SK-N-SH (cell line): ENCODE data around the gene EMCN. TPM values are rescaled to one million over a fixed set of nuclear protein-coding genes. Genes with fewer than 3 reads are reported as not detected.
A peak's percentile ranks its signal among the peaks of the same experiment; 100 is the strongest.

Source experiments
- CTCF ChIA-PET: fragments of 300-600, 350-600 bp; formaldehyde crosslinking; extraction: SDS; loops from one replicate; lab custom pipeline; 2021; lab: Yijun Ruan, JAX
- POLR2A ChIA-PET: fragments of 350-600 bp; sonication (Branson Sonifier 250); formaldehyde crosslinking; extraction: SDS; loops from one replicate; lab custom pipeline; 2020; ENCODE audit warnings: antibody characterized with exemption, inconsistent platforms; lab: Yijun Ruan, JAX
- DNase-seq: peaks from one replicate; pipeline ENCODE4 v3.0.0; 2012
- H2AFZ ChIP-seq: fragments of 200-600 bp; sonication (generic); 2 replicates; pipeline ENCODE4 v1.8.1; 2016; ENCODE audit warnings: antibody characterized with exemption, mild to moderate bottlenecking, low read depth
- H3F3A ChIP-seq: fragments of 200-600 bp; sonication (generic); replicated peaks from 2 replicates; pipeline ENCODE3; 2016; ENCODE audit warnings: antibody characterized with exemption, mild to moderate bottlenecking; ENCODE audit not compliant: insufficient read depth
- H3K27ac ChIP-seq, 2 experiments: fragments of 200-500 bp in 1 of 2; fragments of 200-600 bp in 1 of 2; sonication (Bioruptor generic) in 1 of 2; sonication (generic), shearing (Covaris generic) in 1 of 2; 2 replicates each; pipeline versions ENCODE4 v1.5.1 to v1.6.1; 2014 to 2016; ENCODE audit warnings: low read depth in 2 of 2, inconsistent platforms in 1 of 2, low read length in 1 of 2, mild to moderate bottlenecking in 1 of 2, mixed read lengths in 1 of 2
- H3K27me3 ChIP-seq: fragments of 200-600 bp; sonication (generic), shearing (Covaris generic); 2 replicates; pipeline ENCODE4 v1.6.1; 2016; ENCODE audit warnings: mixed run types; ENCODE audit not compliant: insufficient read depth
- H3K36me3 ChIP-seq, 2 experiments: fragments of 200-500 bp in 1 of 2; fragments of 200-600 bp in 1 of 2; sonication (Bioruptor generic) in 1 of 2; sonication (generic) in 1 of 2; replicated peaks in 1 of 2; 2 replicates each; pipeline versions ENCODE3 to v1.5.1; 2014 to 2016; ENCODE audit warnings: low read length in 1 of 2, mild to moderate bottlenecking in 1 of 2; ENCODE audit not compliant: insufficient read depth in 2 of 2, control insufficient read depth in 1 of 2
- H3K4me1 ChIP-seq, 2 experiments: fragments of 200-500 bp in 1 of 2; fragments of 200-600 bp in 1 of 2; sonication (Bioruptor generic) in 1 of 2; sonication (generic), shearing (Covaris generic) in 1 of 2; 2 replicates each; pipeline versions ENCODE4 v1.5.1 to v1.6.1; 2014 to 2016; ENCODE audit warnings: low read depth in 1 of 2, low read length in 1 of 2, mixed run types in 1 of 2; ENCODE audit not compliant: insufficient read depth in 2 of 2, control insufficient read depth in 1 of 2
- H3K4me2 ChIP-seq: fragments of 200-600 bp; sonication (generic), shearing (Covaris generic); 2 replicates; pipeline ENCODE4 v1.6.1; 2017; ENCODE audit warnings: mixed run types
- H3K4me3 ChIP-seq, 2 experiments: fragments of 200-500 bp in 1 of 2; fragments of 200-600 bp in 1 of 2; sonication (Bioruptor generic) in 1 of 2; sonication (generic), shearing (Covaris generic) in 1 of 2; 2 replicates each; pipeline versions ENCODE4 v1.5.1 to v1.8.1; 2014 to 2016; ENCODE audit warnings: low read depth in 2 of 2, inconsistent platforms in 1 of 2, low read length in 1 of 2, mild to moderate bottlenecking in 1 of 2, mixed read lengths in 1 of 2, moderate library complexity in 1 of 2
- H3K79me2 ChIP-seq: fragments of 200-600 bp; sonication (generic); 2 replicates; pipeline ENCODE4 v1.8.1; 2017; ENCODE audit warnings: mild to moderate bottlenecking; ENCODE audit not compliant: insufficient read depth
- H3K9ac ChIP-seq: fragments of 200-600 bp; sonication (generic); 2 replicates; pipeline ENCODE4 v1.6.1; 2017; ENCODE audit warnings: mixed run types
- H3K9me2 ChIP-seq: fragments of 200-600 bp; sonication (generic); 2 replicates; pipeline ENCODE4 v1.6.1; 2017; ENCODE audit warnings: mixed run types
- H3K9me3 ChIP-seq: fragments of 200-600 bp; sonication (generic); 2 replicates; pipeline ENCODE4 v1.6.1; 2017; ENCODE audit warnings: mixed run types, mild to moderate bottlenecking, moderate library complexity
- H4K20me1 ChIP-seq: fragments of 200-600 bp; sonication (generic); 2 replicates; pipeline ENCODE4 v1.6.1; 2017; ENCODE audit warnings: mild to moderate bottlenecking, mixed run types; ENCODE audit not compliant: insufficient read depth
- CHD2 ChIP-seq: fragments of 150-350 bp; IDR thresholded peaks from 2 replicates; pipeline ENCODE4 v1.6.1; 2018; ENCODE audit warnings: low read length; ENCODE audit not compliant: partially characterized antibody
- EZH2phosphoT487 ChIP-seq: fragments of 200-600 bp; sonication (generic); IDR thresholded peaks from 2 replicates; pipeline ENCODE4 v1.6.1; 2017; ENCODE audit warnings: low read depth, mixed run types, mild to moderate bottlenecking, antibody characterized with exemption, moderate library complexity, borderline replicate concordance
- FOSL2 ChIP-seq: IDR thresholded peaks from 2 replicates; pipeline ENCODE4 v1.4.0; 2012; ENCODE audit warnings: low read depth, mild to moderate bottlenecking, moderate library complexity, borderline replicate concordance
- FOXJ3 ChIP-seq: sonication (generic); formaldehyde crosslinking; IDR thresholded peaks from 2 replicates; pipeline ENCODE4 v1.5.1; 2020; ENCODE audit warnings: mild to moderate bottlenecking, missing genetic modification reagents
- FOXM1 ChIP-seq: IDR thresholded peaks from 2 replicates; pipeline ENCODE4 v1.4.0; 2012; ENCODE audit warnings: low read depth, mild to moderate bottlenecking
- GABPA ChIP-seq: IDR thresholded peaks from 2 replicates; pipeline ENCODE4 v1.4.0; 2012; ENCODE audit warnings: low read depth, mild to moderate bottlenecking
- IRF3 ChIP-seq: fragments of 150-350 bp; IDR thresholded peaks from 2 replicates; pipeline ENCODE4 v1.6.1; 2016; ENCODE audit warnings: mild to moderate bottlenecking, low read depth, low read length
- MXI1 ChIP-seq: IDR thresholded peaks from 2 replicates; pipeline ENCODE4 v1.6.1; 2012; ENCODE audit warnings: mild to moderate bottlenecking, low read depth, low read length, improper control_type of control experiment
- NFIC ChIP-seq: IDR thresholded peaks from 2 replicates; pipeline ENCODE4 v1.4.0; 2012; ENCODE audit warnings: borderline replicate concordance
- POLR2AphosphoS5 ChIP-seq: IDR thresholded peaks from 2 replicates; pipeline ENCODE4 v1.6.1; 2012; ENCODE audit warnings: low read depth, low read length
- RAD21 ChIP-seq: IDR thresholded peaks from 2 replicates; pipeline ENCODE4 v1.6.1; 2012; ENCODE audit warnings: mild to moderate bottlenecking, low read length
- RCOR1 ChIP-seq: fragments of 150-350 bp; IDR thresholded peaks from 2 replicates; pipeline ENCODE4 v1.6.1; 2017; ENCODE audit warnings: antibody characterized with exemption, low read length
- REST ChIP-seq: IDR thresholded peaks from 2 replicates; pipeline ENCODE4 v1.6.1; 2012; ENCODE audit warnings: mild to moderate bottlenecking, low read depth, low read length, moderate library complexity
- RFX5 ChIP-seq: IDR thresholded peaks from 2 replicates; pipeline ENCODE4 v1.6.1; 2012; ENCODE audit warnings: mild to moderate bottlenecking, improper control_type of control experiment, low read length
- SMC3 ChIP-seq: IDR thresholded peaks from 2 replicates; pipeline ENCODE4 v1.6.1; 2012; ENCODE audit warnings: low read depth, low read length, improper control_type of control experiment
- TEAD4 ChIP-seq: IDR thresholded peaks from 2 replicates; pipeline ENCODE4 v1.4.0; 2012; ENCODE audit warnings: mild to moderate bottlenecking, borderline replicate concordance; ENCODE audit not compliant: insufficient read depth
- ZBTB33 ChIP-seq: IDR thresholded peaks from 2 replicates; pipeline ENCODE4 v1.4.0; 2012; ENCODE audit warnings: low read depth, borderline replicate concordance
- WGBS: methylation state at CpG from one replicate; pipeline ENCODE4 v1.1.6; 2017; ENCODE audit warnings: low lambda C conversion rate; 5-methylcytosine and 5-hydroxymethylcytosine counted together
- polyA plus RNA-seq, 3 experiments: library from polyadenylated mRNA; depleted of rRNA; stranded (reverse); fragments of >200 nt; gene quantifications; 2 replicates each; pipeline ENCODE4 v1.2.3, GENCODE V29; 2012
- TF ChIP-seq, protein P1 (sequence below): fragments of 200-600 bp; sonication (generic); IDR thresholded peaks from 2 replicates; pipeline ENCODE4 v1.6.1; 2017; ENCODE audit warnings: antibody characterized with exemption, mild to moderate bottlenecking, moderate library complexity

The EMCN gene
- polyA plus RNA-seq, 1 of the 3 experiments (the other 2 are of a cell fraction), result 0.30 TPM

DNA sequence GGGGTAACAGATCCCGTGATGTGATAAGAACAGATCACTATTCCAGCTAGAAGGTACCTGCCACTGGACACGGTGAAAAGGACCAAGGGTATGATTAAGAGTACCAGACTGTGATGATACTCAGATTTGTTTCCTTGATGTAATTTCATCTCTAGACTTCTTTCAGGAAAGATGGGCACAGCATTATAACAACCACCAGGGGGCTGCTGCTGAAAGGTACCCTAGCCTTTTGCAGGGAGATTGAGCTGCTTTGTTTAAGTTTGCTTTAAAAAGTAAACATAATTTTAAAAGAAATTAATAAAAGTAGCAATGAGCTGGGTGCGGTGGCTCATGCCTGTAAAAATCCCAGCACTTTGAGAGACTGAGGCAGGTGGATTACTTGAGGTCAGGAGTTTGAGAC, 145.4 kb downstream of the EMCN start:
- H3K4me3 ChIP-seq, result no peak overlapping the region; a peak in 1 of 4 replicates
- H3K27me3 ChIP-seq, result no peaks in the 10 kb centered on the region
- H3F3A ChIP-seq, result no peaks in the 10 kb centered on the region
- no peaks in the 10 kb centered on the region for H3K36me3 ChIP-seq
- DNase-seq, result peak; percentile 3
- H3K4me2 ChIP-seq, result no peak overlapping the region
- no peaks in the 10 kb centered on the region; a peak in 1 of 4 replicates for H3K4me1 ChIP-seq
- 62% methylated on average over 3 of the region's 3 CpGs for WGBS
- H4K20me1 ChIP-seq, result no peaks in the 10 kb centered on the region
- no peaks in the 10 kb centered on the region for H3K9me3 ChIP-seq
- H3K79me2 ChIP-seq, result no peaks in the 10 kb centered on the region
- H2AFZ ChIP-seq, result peak overlapping the region; percentile 58; the same call in 1 of the 2 replicates
- ChIA-PET CTCF (interaction anchor here (0.6 to 1.9 kb wide), 4 partner anchors 8 to 1655 kb away, joined by 3 to 4 read pairs (median 3); no protein-coding TSS in a partner anchor), POLR2A (no interaction called here)
- TF ChIP-seq, protein P1, sequence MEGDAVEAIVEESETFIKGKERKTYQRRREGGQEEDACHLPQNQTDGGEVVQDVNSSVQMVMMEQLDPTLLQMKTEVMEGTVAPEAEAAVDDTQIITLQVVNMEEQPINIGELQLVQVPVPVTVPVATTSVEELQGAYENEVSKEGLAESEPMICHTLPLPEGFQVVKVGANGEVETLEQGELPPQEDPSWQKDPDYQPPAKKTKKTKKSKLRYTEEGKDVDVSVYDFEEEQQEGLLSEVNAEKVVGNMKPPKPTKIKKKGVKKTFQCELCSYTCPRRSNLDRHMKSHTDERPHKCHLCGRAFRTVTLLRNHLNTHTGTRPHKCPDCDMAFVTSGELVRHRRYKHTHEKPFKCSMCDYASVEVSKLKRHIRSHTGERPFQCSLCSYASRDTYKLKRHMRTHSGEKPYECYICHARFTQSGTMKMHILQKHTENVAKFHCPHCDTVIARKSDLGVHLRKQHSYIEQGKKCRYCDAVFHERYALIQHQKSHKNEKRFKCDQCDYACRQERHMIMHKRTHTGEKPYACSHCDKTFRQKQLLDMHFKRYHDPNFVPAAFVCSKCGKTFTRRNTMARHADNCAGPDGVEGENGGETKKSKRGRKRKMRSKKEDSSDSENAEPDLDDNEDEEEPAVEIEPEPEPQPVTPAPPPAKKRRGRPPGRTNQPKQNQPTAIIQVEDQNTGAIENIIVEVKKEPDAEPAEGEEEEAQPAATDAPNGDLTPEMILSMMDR, result peak; percentile 61
- TF ChIP-seq SMC3 (peak; percentile 27; the same call in 1 of the 2 replicates), FOXJ3 (no peak), RAD21 (peak; percentile 38; the same call in 1 of the 2 replicates)
- no peak overlapping the region for H3K27ac ChIP-seq
- H3K9ac ChIP-seq, result no peak overlapping the region
- no peaks in the 10 kb centered on the region for H3K9me2 ChIP-seq

GRCh38 chr4:100369871-100370270, 148.0 kb downstream of the EMCN start:
- Histone ChIP-seq H4K20me1 (no peaks in the 10 kb centered on the region), H3K36me3 (no peaks in the 10 kb centered on the region), H3K9me3 (no peaks in the 10 kb centered on the region), H3K79me2 (no peaks in the 10 kb centered on the region), H3K4me3 (no peak overlapping the region), H3K9me2 (no peaks in the 10 kb centered on the region), H3K4me1 (no peaks in the 10 kb centered on the region), H3K4me2 (no peak overlapping the region), H3K27ac (no peak overlapping the region), H2AFZ (no peak overlapping the region), H3F3A (no peaks in the 10 kb centered on the region), H3K9ac (no peak overlapping the region), H3K27me3 (no peaks in the 10 kb centered on the region)
- POLR2A ChIA-PET, result no interaction called here
- WGBS, result 67% methylated on average over 2 of the region's 2 CpGs
- CTCF ChIA-PET, result no interaction called here
- no peak for DNase-seq
- no peak for TF ChIP-seq RFX5
- TF ChIP-seq FOXM1, result no peak
- no peak for TF ChIP-seq MXI1
- TF ChIP-seq RCOR1, result no peak
- TF ChIP-seq GABPA, result no peak
- TF ChIP-seq ZBTB33, result no peak
- TF ChIP-seq POLR2AphosphoS5, result no peak
- TF ChIP-seq IRF3, result no peak
- no peak for TF ChIP-seq RAD21
- no peak for TF ChIP-seq SMC3
- no peak for TF ChIP-seq FOSL2
- no peak for TF ChIP-seq EZH2phosphoT487
- TF ChIP-seq NFIC, result no peak
- TF ChIP-seq TEAD4, result no peak
- no peak for TF ChIP-seq REST
- TF ChIP-seq CHD2, result no peak
